ENCODE measurements around the gene RGS14. TPM values are rescaled to one million over a fixed set of nuclear protein-coding genes. Genes with fewer than 3 reads are reported as not detected.

RGS14 gene, protein sequence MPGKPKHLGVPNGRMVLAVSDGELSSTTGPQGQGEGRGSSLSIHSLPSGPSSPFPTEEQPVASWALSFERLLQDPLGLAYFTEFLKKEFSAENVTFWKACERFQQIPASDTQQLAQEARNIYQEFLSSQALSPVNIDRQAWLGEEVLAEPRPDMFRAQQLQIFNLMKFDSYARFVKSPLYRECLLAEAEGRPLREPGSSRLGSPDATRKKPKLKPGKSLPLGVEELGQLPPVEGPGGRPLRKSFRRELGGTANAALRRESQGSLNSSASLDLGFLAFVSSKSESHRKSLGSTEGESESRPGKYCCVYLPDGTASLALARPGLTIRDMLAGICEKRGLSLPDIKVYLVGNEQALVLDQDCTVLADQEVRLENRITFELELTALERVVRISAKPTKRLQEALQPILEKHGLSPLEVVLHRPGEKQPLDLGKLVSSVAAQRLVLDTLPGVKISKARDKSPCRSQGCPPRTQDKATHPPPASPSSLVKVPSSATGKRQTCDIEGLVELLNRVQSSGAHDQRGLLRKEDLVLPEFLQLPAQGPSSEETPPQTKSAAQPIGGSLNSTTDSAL
- 2.5 and 4.4 TPM in 2 replicates for total RNA-seq

DNA sequence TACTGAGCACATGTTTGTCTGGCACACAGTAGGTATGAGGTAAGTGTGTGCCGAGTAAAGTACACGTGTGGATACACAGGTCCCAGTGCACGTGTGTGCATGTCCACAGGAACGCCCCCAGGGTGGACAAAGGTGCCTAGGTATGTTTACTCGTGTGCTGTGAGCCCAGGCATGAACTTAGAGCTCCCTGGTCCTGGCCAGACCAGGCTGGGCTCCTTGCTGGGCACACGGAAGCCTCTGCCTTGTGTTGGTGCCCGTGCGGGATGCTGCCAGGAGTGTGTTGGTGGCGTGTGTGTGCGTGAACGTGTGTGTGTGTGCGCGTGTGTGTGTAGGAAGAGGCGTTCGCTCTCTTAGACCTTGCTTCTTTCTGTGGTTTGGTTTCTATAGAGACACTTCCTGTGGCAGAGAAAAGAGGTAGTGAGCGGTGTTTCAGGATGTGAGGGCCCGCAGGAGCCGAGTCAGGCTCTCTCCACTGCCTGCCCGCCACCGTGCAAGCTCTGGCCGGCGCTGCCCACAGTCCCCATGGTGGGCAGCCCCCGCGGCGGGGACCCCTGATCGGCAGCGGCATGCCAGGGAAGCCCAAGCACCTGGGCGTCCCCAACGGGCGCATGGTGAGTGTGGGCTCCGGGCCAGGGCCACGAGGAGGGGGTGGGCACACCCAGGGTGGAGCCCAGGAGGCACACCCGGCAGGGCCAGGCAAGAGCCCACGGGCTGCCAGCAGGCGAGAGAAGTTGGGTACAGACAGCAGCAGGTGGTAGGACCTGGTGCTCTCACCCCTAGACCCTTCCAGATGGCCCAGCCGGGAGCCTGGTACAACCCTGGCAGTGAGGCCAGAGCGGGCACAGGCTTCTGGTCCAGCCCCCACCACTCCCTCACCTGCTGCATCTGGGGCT lies at the start of gene RGS14:
Gene RGS14, plus strand, starts transcription at position 466 of the 893 bp plus-strand sequence. Its CDS starts 101 bp downstream, at position 567.

DNA sequence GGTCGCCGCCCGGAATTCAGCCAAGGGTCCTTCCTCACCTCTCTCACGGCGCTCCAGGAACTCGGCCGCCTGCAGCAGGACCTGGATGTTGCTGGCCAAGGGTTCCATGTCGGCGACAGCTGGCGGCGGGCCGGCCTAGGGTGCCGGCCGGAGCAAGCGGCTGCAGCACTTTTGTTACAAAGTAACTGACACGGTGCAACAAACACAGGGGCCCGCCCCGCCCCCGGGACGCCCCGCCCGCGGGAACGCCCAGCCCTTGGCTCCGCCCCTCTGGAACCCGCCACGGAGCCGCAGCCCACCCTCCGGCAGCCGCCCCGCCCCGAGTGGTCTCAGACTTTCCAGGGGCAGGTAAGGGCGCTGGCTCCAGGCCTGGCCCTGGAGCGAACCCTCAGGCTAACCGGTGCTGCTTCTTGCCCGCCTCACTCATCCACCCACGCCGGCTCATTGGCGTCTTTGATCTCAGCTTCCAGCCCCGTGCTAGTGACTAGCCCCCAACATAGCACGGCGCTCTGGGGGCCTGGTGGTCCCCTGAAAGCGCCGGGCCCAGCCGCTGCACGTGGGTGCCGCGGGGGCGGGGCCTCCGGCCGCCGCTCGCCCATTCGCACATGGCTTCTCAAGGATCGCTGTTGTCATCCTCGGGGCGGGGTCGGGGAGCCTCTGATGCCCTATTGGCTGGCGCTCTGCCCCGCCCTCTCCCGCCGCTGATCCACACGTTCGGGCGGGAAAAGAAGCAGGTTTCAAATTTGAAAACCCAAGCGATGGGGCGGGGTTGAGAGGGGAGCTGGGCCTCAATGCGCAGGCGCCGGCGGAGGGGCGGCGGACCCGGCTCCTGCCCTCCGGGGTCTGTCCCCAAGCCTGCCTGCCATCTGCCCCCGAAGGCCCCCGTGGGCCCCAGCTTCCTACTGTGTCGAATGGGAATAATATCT lies 45.7 kb upstream of the RGS14 start, which contains the start of gene MXD3:
Gene MXD3, minus strand, starts transcription at position 176 of the 926 bp plus-strand sequence. Its CDS starts 68 bp downstream, at position 108.

DNA sequence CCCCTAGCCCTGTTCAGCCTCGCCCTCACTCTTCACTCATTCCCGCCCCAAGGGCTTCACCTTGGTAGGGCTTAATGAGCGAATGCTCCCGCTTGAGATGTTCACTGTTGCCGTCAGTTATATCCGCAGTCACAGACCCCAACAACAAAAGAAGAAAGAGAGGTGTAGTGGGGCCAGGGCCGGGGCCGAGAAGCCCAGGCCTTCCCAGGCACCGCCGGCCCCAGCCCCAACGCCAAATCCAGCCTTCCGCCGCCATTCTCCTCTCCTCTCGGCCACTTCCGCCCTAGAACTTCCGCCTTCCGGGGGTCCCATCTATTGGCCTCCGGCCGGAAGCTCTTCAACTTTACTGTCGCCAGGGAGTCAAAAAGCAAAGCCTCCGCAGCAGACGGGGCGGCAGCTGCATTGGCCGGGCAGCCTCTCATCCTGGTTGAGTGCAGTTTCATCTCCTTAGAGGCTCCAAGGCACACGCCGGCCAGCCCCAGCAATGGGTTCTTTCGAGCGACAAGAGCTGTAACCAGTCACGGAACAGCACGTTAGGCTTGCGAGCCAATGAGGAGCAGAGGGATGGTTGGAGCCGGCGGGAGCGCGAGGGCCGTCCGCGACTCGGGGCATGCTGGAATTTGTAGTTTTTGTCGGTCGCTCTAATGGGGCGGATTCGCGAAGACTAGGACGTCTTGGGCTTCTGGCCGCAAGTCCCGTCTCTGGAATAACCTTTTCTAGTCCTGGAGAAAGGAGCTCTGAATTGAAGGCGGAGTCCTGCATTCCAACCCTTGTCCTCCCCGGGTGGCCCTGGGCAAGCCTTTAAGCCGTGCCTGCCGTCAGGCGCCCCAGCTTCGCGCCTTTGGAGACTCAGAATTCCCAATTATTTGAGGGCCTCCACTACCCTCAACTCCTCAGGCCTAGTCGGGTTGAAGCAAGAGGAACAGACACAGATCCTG lies 6.1 kb upstream of the RGS14 start, which contains the start of gene LMAN2:
Gene LMAN2, minus strand, starts transcription at position 277 of the 938 bp plus-strand sequence. Its CDS starts 21 bp downstream, at position 256.

DNA sequence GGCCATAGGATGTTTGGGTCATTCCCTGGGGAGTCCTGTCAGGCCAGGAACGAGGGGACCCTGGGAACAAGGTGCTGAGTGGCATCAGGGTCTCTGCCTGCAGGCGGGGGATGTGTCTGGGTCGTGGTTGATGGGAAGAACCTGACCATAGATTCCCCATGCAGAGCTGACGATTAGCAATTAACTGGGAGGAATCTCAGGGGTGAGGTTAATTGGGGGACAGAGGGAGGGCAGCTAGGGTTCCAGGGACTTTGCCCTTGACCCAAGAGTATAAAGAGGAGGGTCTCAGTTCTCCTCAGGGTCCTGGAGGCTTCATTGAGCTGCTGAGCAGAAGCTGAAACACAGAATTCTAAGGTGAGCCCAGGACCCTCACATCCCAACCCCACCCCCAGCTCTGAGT lies 26.4 kb downstream of the RGS14 start, which contains the start of gene SLC34A1:
Gene SLC34A1, plus strand, starts transcription at position 301 of the 400 bp plus-strand sequence. CDS start 1,308 bp downstream, outside the sequence.

DNA sequence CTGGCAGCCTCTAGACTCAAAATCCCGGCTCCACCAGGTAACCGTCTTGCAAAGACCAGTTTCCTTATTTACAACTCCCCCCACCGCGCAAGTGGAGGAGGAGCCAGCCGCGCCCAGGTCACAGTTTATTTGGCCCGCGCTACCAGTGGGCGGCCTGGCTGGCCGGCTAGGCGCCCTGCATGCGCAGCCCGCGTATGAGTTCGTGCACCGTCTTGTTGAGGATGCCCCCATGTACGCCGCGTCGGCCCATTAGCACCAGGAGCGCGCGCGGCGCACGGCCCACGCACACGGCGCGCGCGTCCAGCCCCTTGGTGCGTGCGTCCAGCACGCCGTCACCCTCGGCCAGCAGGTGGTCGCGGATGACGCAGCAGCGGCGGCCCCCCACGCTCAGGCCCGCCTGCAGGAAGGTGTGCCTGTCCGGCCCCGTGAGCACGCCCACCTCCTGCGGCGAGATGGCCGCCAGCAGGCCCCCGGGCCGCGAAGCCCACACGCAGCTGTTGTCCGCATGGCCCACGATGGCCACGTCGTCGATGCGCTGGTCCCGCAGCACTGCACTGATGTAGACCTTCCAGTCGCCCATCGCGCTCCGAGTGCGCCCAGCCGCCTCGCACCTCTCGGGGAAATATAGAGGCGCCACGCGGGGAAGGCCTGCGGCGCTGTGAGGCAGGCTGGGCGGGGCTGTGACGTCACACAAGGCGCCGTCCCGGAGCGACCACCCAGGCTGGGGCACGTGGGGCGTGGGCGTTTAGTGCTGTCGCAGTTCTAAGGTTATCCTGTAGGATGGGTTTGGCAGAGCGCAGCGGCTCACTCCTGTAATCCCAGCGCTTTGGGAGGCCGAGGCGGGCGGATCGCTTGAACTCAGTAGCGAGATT lies 42.5 kb downstream of the RGS14 start, which contains the start of gene PFN3:
Gene PFN3, minus strand, starts transcription at position 665 of the 872 bp plus-strand sequence. Its CDS starts 85 bp downstream, at position 580.

DNA sequence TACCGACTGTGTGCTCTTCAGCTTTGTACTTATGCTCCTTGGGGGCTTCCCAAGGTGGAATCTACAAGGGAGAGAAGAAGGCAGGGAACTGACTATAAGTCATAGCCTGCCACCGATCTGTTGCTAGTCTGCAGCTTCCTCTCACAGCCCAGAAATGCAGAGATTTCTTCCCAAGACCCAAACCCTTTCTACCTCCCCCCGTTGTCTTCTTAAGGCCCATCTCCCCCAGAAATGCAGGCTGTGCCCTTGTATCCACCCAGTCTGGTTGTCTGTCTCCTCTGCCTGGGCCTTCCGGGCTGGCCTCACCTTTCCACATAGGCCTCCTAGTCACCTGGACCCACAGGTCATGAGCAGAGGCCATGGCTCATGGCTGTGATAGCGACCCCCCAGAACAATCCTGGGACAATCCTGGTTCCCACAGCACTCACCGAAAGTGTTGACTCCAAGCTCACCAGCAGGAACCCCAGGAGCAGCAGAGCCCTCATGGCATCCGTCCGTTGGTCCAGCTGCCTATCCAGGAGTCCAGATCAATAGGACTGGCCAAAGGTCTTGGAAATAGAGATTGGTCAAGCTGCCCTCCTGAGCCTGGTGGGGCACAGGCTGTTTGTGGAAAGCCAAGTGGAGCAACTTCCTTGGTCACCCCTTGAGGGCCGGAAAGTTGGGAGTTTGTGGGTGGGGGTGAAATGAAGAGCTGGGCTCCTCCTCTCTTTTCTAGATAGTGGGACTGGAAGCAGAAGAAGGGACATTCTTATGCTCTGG lies 51.5 kb downstream of the RGS14 start, which contains the start of gene F12:
Gene F12, minus strand, starts transcription at position 522 of the 759 bp plus-strand sequence. Its CDS starts 37 bp downstream, at position 485.

Other genes with a start within 250 kb of the RGS14 start
- gene NSD1, start 224.2 kb upstream of the RGS14 start, total RNA-seq: 30.1 and 47.9 TPM in 2 replicates
- gene RAB24, start 54.2 kb upstream of the RGS14 start, total RNA-seq: 9.9 and 11.9 TPM in 2 replicates
- 115 and 123 TPM in 2 replicates for gene PRELID1, start 54.1 kb upstream of the RGS14 start, total RNA-seq
- gene MXD3, start 46.0 kb upstream of the RGS14 start, total RNA-seq: 8.8 and 15.4 TPM in 2 replicates
- gene LMAN2, start 6.3 kb upstream of the RGS14 start, total RNA-seq: 263 and 352 TPM in 2 replicates
- not detected in 2 replicates for gene SLC34A1, start 26.5 kb downstream of the RGS14 start, total RNA-seq
- 1.1 TPM in 1 of 2 replicates, not detected in the other for gene PFN3, start 42.7 kb downstream of the RGS14 start, total RNA-seq
- gene F12, start 51.6 kb downstream of the RGS14 start, total RNA-seq: 0.37 and 0.39 TPM in 2 replicates
- gene GRK6, start 68.8 kb downstream of the RGS14 start, total RNA-seq: 19.5 and 33.2 TPM in 2 replicates
- gene PRR7, start 88.9 kb downstream of the RGS14 start, total RNA-seq: 26.1 and 33.8 TPM in 2 replicates
- 160 and 173 TPM in 2 replicates for gene DBN1, start 115.7 kb downstream of the RGS14 start, total RNA-seq
- 63.9 and 69.4 TPM in 2 replicates for gene PDLIM7, start 139.7 kb downstream of the RGS14 start, total RNA-seq
- 1.1 and 1.4 TPM in 2 replicates for gene DOK3, start 151.9 kb downstream of the RGS14 start, total RNA-seq
- 55.5 and 90.4 TPM in 2 replicates for gene DDX41, start 159.0 kb downstream of the RGS14 start, total RNA-seq
- 29.4 and 30.7 TPM in 2 replicates for gene FAM193B, start 196.6 kb downstream of the RGS14 start, total RNA-seq
- gene TMED9, start 234.3 kb downstream of the RGS14 start, total RNA-seq: 59.2 and 66.5 TPM in 2 replicates
- gene B4GALT7, start 242.2 kb downstream of the RGS14 start, total RNA-seq: 23.1 and 26.6 TPM in 2 replicates

All from subcutaneous preadipocyte (primary cell).